C4-2B (cell line): Measurements from ENCODE around the gene CSNK1D.

Experiments
- H3K27ac ChIP-seq: fragments of 450-650 bp; 2 replicates; pipeline ENCODE4 v1.5.1; 2017
- CTCF ChIP-seq: fragments of 450-650 bp; conservative IDR thresholded peaks from 2 replicates; pipeline ENCODE4 v1.5.1; 2017; ENCODE audit warnings: mild to moderate bottlenecking
- ZFX ChIP-seq: fragments of 450-650 bp; IDR thresholded peaks from 2 replicates; pipeline ENCODE4 v1.6.1; 2017

CSNK1D gene

GRCh38 chr17:82287013-82287867 is 13.7 kb upstream of the CSNK1D start:
- H3K27ac ChIP-seq: peak overlapping the region; percentile 81

GRCh38 chr17:82285141-82285540 is 11.6 kb upstream of the CSNK1D start:
- no peak for TF ChIP-seq CTCF
- TF ChIP-seq ZFX: no peak

More at GRCh38 chr17:82287013-82287867, 13.7 kb upstream of the CSNK1D start:
- TF ChIP-seq ZFX (no peak), CTCF (no peak)

GRCh38 chr17:82283208-82283749 is 9.8 kb upstream of the CSNK1D start:
- TF ChIP-seq CTCF: no peak
- no peak for TF ChIP-seq ZFX
- H3K27ac ChIP-seq: peak overlapping the region; percentile 37

More at GRCh38 chr17:82285141-82285540, 11.6 kb upstream of the CSNK1D start:
- H3K27ac ChIP-seq: no peak overlapping the region

GRCh38 chr17:82282239-82283207 is 9.0 kb upstream of the CSNK1D start:
- peak overlapping the region; percentile 37 for H3K27ac ChIP-seq
- TF ChIP-seq CTCF: no peak

GRCh38 chr17:82281502-82282238 is 8.2 kb upstream of the CSNK1D start:
- peak overlapping the region; percentile 37 for H3K27ac ChIP-seq
- TF ChIP-seq CTCF (no peak), ZFX (no peak)

- TF ChIP-seq CTCF (no peak), ZFX (no peak)
- H3K27ac ChIP-seq: peak overlapping the region; percentile 37
Measured at GRCh38 chr17:82281076-82281475, 7.6 kb upstream of the CSNK1D start.
